Activated naive CD4-positive, alpha-beta T cell treated with anti-CD3 and anti-CD28 coated beads, Interleukin-2, amount 50 U/mL, for 16 hours (primary cell): Measurements from ENCODE around the gene FRYL.

Source experiments
- DNase-seq: peaks from one replicate; pipeline ENCODE4 v3.0.0-alpha.2; 2020

Gene FRYL

GRCh38 chr4:48539597-48539996 lies 240.5 kb downstream of the FRYL start:
- DNase-seq, result no peak

- DNase-seq, result no peak
These were observed 241.7 kb downstream of the FRYL start for GRCh38 chr4:48538358-48538757.

DNA sequence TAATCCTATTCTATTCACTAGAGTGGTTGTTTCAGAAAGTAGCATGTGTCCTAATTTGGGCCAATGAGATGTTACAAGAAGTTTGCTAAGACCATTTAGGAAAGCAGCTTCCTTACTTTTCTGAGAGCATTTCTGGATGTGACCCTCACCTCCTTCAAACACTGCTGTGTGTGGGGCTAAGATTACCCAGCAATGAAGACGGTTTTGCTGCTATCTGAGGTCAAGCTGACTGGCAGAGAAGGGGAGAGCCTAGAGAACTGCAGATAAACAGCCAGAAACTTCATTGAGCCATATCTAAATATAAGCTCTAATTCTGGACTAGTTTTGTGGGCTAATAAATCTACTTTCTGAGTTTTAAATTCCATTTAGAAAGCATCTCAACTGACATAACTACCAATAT lies 253.7 kb downstream of the FRYL start:
- DNase-seq, result no peak

DNA sequence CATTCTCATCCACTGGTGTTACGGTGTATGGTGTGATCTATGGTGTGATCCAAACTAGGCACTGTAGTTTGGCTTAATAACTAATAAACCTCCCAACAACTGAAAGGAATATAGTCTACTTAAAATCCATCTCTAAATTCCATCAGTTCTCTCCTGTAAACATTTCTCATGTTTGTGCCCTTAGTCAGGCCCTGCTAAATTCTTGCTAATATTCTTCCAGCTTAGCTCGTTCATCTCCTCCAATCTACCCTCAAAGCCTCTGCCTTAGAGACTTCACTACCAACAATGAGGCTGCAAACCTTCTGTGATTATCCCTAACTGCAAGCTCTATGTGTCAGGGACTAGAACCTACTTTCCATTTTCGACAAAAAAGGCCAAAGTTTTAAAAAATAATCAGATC lies 261.9 kb downstream of the FRYL start:
- no peak for DNase-seq

GRCh38 chr4:48509543-48509942 lies 270.5 kb downstream of the FRYL start:
- no peak for DNase-seq

GRCh38 chr4:48506716-48507115 lies 273.4 kb downstream of the FRYL start:
- DNase-seq, result no peak

DNA sequence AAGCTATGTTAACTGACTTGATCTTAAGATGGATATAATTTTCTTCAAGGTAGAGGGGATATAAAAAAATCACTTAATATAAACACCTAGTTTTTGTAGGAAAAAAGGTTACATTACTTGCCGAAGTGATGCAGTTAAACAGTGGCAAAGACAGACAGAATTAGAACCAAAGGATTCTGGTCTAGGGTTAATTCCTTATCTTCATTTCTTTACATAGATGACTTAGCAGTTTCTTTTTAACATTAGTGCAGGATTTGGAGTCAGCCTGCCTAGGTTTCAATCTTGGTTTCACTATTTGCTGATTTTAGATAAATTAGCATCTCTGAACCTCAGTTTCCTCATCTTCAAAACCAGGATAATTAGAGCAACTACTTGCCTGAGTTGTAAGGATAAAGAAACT lies 275.7 kb downstream of the FRYL start:
- DNase-seq, result no peak

DNA sequence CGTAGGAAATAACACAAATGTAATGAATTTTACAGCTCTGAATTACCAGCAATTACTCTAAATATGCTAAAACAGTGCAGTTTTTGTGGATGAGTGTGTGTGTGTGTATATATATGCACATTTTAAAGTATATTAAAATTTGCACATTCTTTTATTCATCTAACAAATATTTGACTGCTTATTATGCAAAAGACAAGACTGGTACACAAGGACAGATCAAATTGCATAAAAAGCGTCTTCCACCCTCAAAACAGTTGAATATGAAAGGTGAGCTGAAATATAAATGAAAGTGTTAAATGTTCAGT lies 276.1 kb downstream of the FRYL start:
- DNase-seq, result no peak

DNA sequence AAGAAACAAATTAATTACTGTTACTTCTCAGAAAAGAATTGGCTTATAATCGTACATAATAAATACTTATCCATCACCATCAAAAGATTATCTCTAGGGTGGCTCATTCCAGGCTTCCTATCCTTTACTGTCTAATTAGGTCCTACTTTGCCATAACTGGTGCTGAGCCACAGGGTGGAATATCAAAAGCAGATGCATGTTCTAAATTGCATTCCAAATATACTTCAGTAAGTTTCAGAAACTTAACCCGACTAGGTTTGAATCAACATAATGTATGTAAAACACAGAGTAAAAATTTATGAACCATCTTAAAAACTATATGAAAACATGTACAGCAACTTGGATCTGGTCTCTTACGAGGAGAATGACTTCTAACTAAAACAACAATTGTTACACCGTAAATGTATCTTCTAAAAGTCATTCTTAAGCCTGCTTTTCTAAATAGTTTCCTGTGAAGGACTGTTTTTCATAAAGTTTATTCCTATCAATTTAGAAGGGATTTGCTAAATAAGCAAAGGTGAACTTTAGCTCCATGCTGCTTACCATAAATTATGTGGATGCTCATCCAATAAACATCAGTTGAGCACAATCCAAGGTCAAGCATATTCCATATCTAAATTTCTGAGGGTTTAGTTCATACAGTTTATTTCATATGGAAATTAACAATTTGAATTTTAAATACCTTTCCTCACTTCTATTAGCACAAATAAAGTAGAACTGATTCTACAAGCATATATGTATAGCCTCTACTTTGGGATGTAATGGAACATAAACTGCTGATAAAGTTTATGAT lies 276.6 kb downstream of the FRYL start:
- DNase-seq, result no peak

DNA sequence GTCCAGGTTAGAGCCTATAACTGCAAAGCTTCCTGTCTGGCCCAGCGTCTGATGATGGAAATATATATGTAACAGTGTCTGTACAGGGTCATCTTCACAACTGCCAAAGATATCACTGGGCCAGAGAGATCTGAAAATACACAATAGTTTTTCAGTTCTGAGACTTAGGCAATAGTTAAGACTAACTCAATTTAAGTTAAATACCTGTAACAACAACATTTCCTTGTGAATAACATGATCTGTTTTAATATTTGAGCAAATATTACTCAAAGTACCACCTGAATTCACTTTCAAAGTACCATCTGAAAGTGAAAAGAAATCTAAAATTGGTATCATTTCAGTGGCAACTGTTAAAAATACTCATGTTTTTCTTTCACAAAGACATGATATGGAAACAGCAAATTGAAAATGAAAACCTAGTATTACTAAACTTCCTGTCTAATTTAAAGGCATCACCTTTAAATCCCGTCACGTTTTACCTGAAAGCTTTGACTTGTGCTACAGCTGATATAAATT lies 280.5 kb downstream of the FRYL start:
- DNase-seq, result no peak

DNA sequence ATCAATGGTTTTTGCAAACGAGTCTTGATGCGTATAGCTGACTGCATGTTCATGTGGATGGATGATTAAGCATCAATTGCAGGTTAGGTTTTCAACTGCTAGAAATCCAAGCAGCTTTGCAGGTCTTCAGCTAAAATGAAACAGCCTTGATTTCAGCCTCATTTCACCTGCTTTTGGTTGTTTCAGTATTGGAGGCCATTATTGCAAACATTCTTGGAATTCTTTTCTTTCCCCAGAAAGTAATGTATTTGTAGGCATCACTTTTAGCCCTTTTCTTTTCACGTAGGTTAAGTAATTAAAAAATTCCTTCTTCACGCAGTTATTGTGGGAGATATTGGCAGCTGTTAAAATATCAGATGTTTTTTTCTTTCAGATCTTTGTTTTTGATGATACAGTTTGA lies 281.2 kb downstream of the FRYL start:
- DNase-seq, result no peak

GRCh38 chr4:48495941-48496340 lies 284.1 kb downstream of the FRYL start:
- no peak for DNase-seq

DNA sequence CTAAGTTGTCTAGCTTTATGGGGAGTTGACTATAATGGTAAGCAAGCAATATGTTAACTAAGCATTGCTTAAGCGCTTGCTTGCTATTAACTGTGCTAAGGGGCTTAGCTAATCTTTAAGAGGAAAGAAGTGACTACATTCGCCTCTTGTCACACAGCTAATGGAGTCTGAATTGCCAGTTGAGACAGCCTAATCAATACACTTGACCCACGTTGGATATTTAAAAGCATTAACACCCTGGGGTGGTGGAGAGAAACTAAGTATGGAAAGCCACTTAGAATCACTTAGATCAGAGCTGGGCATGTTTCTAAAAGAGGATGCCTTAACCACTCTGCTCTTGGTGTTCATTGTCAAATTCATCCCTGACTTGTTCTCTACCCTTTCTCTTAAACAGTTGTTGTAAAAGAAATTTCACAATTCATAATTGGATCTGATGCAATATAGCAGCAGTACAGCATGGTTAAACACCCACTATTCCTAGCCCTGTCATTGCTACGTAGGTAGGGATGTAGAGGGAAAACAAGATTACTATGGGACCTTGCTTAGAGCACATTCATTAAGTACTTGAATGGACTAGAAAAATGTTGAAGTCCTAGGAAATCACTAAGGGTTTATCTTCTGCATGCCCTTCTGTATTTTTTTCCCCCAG lies 286.5 kb downstream of the FRYL start:
- DNase-seq, result no peak

DNA sequence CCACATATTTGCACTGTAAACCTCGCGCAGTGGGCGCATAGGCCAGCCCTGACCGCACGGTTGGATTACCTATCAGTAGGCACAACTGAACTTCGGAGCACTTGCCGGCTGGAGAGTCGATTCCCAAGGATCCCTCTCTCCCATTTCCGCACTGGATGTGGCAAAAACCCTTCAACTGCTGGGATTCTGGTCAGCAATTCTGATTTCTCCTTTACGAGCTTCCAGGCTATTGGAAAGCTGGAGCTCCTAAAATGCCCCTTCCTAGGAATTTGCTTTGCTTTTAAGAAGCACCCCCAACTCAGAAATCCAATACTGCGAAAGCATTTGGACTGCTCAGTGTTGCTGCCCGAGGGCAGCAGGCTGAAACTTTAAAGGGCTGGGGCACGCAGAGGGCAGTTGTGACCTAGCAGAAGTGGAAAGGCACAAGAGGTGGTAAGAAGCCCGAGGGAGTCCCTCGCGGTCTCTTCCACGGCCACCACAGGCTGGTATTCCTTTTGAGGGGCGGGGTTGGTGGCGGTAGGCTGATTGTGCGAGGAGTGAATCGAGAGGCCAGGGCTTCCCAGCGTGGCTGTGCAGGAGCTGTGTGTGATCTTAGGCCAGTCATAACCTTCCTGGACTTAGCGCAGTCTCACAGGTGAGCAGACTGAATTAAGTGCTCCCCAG lies 288.4 kb downstream of the FRYL start:
- DNase-seq, result no peak

- no peak for DNase-seq
These were observed 289.2 kb downstream of the FRYL start for GRCh38 chr4:48490680-48491513.

- DNase-seq, result no peak
These were observed 289.9 kb downstream of the FRYL start, which contains the start of gene ZAR1 for GRCh38 chr4:48490012-48490679. Gene ZAR1, plus strand, starts transcription at chr4:48490252. Its CDS starts 40 bp downstream, at chr4:48490292.

DNA sequence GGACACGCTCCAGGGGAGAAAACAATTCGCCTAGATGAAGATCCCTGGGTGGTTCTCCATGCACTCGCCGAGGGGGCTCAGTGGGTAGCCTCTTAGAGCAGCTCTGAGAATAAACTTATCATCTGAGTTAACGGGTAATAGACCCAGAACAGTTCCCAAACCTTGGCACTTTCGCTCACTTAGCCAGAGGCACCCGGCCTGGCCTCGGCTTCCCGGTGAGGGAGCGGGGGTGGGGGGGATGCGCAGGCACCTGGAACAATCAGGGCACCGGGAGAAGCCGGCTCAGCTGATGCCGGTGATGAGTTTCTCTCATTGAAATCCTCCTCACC lies 290.4 kb downstream of the FRYL start:
- DNase-seq, result no peak

- DNase-seq, result no peak
These were observed 295.4 kb downstream of the FRYL start for GRCh38 chr4:48484494-48485168.

DNA sequence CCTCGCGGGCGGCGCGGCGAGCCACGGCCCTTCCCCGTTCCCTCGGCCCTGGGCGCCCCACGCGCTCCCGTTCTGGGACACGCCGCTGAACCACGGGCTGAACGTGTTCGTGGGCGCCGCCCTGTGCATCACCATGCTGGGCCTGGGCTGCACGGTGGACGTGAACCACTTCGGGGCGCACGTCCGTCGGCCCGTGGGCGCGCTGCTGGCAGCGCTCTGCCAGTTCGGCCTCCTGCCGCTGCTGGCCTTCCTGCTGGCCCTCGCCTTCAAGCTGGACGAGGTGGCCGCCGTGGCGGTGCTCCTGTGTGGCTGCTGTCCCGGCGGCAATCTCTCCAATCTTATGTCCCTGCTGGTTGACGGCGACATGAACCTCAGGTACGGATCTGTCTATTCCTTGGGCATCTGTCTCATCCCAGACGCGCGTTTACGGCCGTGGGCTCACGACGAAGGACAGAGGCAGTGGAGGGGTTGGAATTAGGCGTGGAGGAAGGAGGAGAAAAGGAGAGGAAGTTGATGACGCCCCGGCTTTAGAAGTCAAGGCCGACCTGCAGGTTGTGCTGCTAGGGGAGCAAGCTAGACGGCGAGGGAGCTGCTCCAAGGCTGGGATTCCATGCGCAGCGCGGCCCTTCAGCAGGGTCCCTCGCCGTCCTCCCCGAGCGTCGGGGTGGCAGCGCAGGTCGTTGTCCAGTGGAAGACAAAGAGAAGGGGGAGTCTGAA lies 296.1 kb downstream of the FRYL start:
- peak; percentile 17 for DNase-seq

- peak; percentile 16 for DNase-seq
These were observed 296.9 kb downstream of the FRYL start, which contains the start of gene SLC10A4 for GRCh38 chr4:48483006-48483776. Gene SLC10A4, plus strand, starts transcription at chr4:48483343. Its CDS starts 219 bp downstream, at chr4:48483562.
